HS-5 (cell line): Measurements from ENCODE around the gene UNG.

Experiments used
- DNase-seq: peaks from one replicate; pipeline ENCODE4 v3.0.0-alpha.2; 2012; ENCODE audit warnings: low read depth

UNG gene

GRCh38 chr12:109156036-109156435 lies 58.6 kb downstream of the UNG start:
- no peak for DNase-seq

GRCh38 chr12:109156586-109156985 lies 59.2 kb downstream of the UNG start:
- DNase-seq, result no peak

GRCh38 chr12:109157986-109158385 lies 60.6 kb downstream of the UNG start:
- DNase-seq, result no peak

- no peak for DNase-seq
Observed at GRCh38 chr12:109160433-109160832, 63.0 kb downstream of the UNG start.
